ENCODE data around the gene CMTM4.

CMTM4 gene

GRCh38 chr16:66720766-66721165 is 24.2 kb upstream of the CMTM4 start:
- TF ChIP-seq YY1 (IDR thresholded peaks at IDR 0.05; ENCODE audit: low read depth): no peak
- no peak for TF ChIP-seq RAD21 (IDR thresholded peaks at IDR 0.05; ENCODE audit: low read depth)
- TF ChIP-seq, protein P1, sequence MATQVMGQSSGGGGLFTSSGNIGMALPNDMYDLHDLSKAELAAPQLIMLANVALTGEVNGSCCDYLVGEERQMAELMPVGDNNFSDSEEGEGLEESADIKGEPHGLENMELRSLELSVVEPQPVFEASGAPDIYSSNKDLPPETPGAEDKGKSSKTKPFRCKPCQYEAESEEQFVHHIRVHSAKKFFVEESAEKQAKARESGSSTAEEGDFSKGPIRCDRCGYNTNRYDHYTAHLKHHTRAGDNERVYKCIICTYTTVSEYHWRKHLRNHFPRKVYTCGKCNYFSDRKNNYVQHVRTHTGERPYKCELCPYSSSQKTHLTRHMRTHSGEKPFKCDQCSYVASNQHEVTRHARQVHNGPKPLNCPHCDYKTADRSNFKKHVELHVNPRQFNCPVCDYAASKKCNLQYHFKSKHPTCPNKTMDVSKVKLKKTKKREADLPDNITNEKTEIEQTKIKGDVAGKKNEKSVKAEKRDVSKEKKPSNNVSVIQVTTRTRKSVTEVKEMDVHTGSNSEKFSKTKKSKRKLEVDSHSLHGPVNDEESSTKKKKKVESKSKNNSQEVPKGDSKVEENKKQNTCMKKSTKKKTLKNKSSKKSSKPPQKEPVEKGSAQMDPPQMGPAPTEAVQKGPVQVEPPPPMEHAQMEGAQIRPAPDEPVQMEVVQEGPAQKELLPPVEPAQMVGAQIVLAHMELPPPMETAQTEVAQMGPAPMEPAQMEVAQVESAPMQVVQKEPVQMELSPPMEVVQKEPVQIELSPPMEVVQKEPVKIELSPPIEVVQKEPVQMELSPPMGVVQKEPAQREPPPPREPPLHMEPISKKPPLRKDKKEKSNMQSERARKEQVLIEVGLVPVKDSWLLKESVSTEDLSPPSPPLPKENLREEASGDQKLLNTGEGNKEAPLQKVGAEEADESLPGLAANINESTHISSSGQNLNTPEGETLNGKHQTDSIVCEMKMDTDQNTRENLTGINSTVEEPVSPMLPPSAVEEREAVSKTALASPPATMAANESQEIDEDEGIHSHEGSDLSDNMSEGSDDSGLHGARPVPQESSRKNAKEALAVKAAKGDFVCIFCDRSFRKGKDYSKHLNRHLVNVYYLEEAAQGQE (IDR thresholded peaks at IDR 0.05; ENCODE audit: low read depth): no peak
- no peak for TF ChIP-seq EGR1 (IDR thresholded peaks at IDR 0.05)
- no peak for TF ChIP-seq TAF1 (IDR thresholded peaks at IDR 0.05; ENCODE audit: low read depth)
- TF ChIP-seq USF1 (IDR thresholded peaks at IDR 0.05): no peak
- no peak for TF ChIP-seq TEAD4 (IDR thresholded peaks at IDR 0.05)
- no peak for TF ChIP-seq FOXM1 (IDR thresholded peaks at IDR 0.05; ENCODE audit: borderline replicate concordance, low read depth)
- no peak for TF ChIP-seq MAX (IDR thresholded peaks at IDR 0.05)
- TF ChIP-seq TCF12 (IDR thresholded peaks at IDR 0.05; ENCODE audit: low read depth): no peak
- no peak for TF ChIP-seq ZBTB7A (IDR thresholded peaks at IDR 0.05; ENCODE audit: low read depth)

DNA sequence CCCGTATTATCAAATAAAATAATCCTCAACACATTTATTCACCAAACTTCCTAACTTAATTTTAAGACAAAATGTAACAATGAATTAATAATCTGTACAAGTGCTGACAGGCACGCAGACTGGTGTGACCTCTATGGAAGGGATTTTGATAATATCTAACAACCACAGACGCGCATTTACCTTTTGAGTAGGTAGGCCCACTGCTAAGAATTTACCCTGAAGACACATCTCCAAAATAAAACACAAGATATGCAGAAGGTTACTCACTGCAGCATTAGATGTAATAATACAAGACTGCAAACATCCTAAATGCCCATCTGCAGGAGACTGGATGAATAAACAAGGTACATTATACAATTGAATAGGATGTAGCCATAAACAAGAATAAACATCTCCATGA is 22.7 kb upstream of the CMTM4 start:
- TF ChIP-seq RAD21 (IDR thresholded peaks at IDR 0.05; ENCODE audit: low read depth) (no peak), USF1 (IDR thresholded peaks at IDR 0.05) (no peak), EP300 (IDR thresholded peaks at IDR 0.05; ENCODE audit: borderline replicate concordance) (no peak), ZBTB7A (IDR thresholded peaks at IDR 0.05; ENCODE audit: low read depth) (no peak), FOXM1 (IDR thresholded peaks at IDR 0.05; ENCODE audit: borderline replicate concordance, low read depth) (no peak), CREB1 (IDR thresholded peaks at IDR 0.05; ENCODE audit: low read depth) (no peak), EGR1 (IDR thresholded peaks at IDR 0.05) (no peak), TCF12 (IDR thresholded peaks at IDR 0.05; ENCODE audit: low read depth) (no peak), NFIC (IDR thresholded peaks at IDR 0.05) (no peak), TAF1 (IDR thresholded peaks at IDR 0.05; ENCODE audit: low read depth) (no peak), CEBPB (IDR thresholded peaks at IDR 0.05) (no peak), MAX (IDR thresholded peaks at IDR 0.05) (no peak)
- TF ChIP-seq, protein P1 (IDR thresholded peaks at IDR 0.05; ENCODE audit: low read depth): no peak

GRCh38 chr16:66717776-66718175 is 21.2 kb upstream of the CMTM4 start:
- TF ChIP-seq, protein P1 (IDR thresholded peaks at IDR 0.05; ENCODE audit: low read depth): no peak
- TF ChIP-seq TEAD4 (IDR thresholded peaks at IDR 0.05) (no peak), TCF12 (IDR thresholded peaks at IDR 0.05; ENCODE audit: low read depth) (no peak), ZBTB7A (IDR thresholded peaks at IDR 0.05; ENCODE audit: low read depth) (no peak), YY1 (IDR thresholded peaks at IDR 0.05; ENCODE audit: low read depth) (no peak), EP300 (IDR thresholded peaks at IDR 0.05; ENCODE audit: borderline replicate concordance) (no peak), USF1 (IDR thresholded peaks at IDR 0.05) (no peak), MAX (IDR thresholded peaks at IDR 0.05) (no peak), CEBPB (IDR thresholded peaks at IDR 0.05) (no peak), NFIC (IDR thresholded peaks at IDR 0.05) (no peak), TAF1 (IDR thresholded peaks at IDR 0.05; ENCODE audit: low read depth) (no peak), FOXM1 (IDR thresholded peaks at IDR 0.05; ENCODE audit: borderline replicate concordance, low read depth) (no peak), EGR1 (IDR thresholded peaks at IDR 0.05) (no peak), CREB1 (IDR thresholded peaks at IDR 0.05; ENCODE audit: low read depth) (no peak), RAD21 (IDR thresholded peaks at IDR 0.05; ENCODE audit: low read depth) (no peak)

All from Ishikawa (cell line).